Measurements from ENCODE around the gene CLDN18.

Gene CLDN18

DNA sequence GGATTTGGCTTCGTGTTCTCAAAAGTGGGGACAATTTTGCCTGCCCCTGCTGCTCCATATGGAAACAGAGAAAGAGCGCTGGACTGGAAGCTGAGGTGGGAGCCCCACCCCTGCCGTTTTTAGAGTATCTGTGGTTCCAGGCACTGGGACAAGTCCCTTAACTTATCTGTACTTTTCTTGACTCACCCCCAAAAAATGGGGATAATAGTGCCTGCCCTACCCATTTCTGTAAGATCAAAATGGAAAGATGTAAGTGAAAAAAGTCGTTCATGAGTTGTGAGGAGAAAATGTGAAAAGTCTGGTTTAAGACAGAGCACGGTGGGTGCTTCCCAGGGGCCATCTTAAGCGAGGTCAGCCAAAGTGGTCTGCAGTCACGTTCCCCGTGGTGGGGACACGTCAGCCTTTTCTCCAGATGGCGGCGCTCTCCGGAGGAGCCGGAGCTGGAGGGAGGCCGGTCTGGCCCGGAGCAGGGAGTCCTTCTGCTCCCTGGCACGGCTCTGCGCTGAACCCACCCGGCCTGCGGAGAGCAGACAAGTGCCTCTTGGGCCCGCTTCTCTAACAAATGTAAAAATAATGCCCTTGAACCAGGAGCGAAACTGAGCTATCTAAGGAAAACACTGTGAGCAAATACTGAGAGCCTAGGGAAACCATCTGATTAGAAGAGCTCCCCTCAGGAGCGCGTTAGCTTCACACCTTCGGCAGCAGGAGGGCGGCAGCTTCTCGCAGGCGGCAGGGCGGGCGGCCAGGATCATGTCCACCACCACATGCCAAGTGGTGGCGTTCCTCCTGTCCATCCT lies at the start of gene CLDN18:
TSS of gene CLDN18 (plus strand) at position 690 of the 797 bp plus-strand sequence. CDS start at position 751, 61 bp downstream.
- DNase-seq = no peak

DNA sequence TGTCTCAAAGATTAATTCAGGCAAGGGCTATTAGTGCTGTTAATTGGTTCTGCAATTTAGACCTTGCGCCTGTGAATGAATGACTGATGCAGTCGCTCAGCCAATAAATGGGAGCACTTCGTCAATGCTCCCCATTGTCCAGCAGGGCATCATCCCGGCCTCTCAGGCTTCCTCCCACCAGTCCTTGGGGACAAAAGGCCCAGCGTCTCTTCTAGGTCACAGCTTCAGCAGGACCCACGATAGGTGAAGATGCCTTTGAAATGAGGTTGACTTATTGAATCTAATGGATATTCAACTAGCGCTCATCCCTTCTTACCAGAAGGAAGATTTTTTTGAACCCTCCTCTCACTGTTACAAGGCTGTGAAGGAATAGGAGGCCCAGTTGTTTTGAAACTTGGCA lies 47.7 kb upstream of the CLDN18 start:
- DNase-seq = no peak

- no peak for DNase-seq
Measured at GRCh38 chr3:137963463-137963862, 46.5 kb upstream of the CLDN18 start.

GRCh38 chr3:137970914-137971831 lies 38.8 kb upstream of the CLDN18 start:
- peak; percentile 65 for DNase-seq

DNA sequence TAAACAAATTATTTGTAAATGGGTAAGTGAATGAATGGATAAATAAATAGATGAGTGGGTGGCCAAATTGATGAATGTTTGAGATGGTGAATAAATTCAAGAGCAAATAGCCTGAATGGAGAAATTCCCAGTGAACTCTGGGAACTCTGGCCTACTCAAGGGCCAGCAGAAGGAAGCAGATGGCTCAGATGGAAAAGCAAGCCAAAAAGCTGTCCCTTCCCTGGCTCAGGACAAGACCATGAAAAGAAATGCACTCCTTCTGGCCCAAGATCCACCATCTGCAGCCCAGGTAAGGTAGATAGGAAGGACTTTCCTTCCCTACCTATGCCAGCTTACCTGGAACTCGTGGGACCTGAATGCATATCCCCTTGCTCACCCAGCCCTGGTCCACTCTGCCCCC lies 37.6 kb upstream of the CLDN18 start:
- DNase-seq = peak; percentile 34

- DNase-seq = no peak
Measured at GRCh38 chr3:137978328-137978727, 31.6 kb upstream of the CLDN18 start.

DNA sequence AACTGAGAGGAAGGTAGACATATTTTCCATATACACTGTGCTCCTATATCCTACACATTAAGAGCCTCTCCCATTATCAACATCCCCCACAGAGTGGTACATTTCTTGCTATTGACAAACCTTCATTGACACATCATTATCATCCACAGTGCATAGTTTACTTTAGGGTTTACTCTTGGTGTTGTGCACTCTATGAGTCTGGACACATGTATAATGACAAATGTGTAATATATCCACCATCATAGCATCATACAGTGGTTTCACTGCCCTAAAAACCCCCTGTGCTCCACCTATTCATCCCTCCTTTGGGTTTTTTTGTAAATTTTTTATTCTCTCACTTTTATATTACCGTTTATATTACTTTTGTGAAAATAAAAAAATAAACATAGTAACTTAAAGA lies 22.2 kb upstream of the CLDN18 start:
- peak; percentile 50 for DNase-seq

DNA sequence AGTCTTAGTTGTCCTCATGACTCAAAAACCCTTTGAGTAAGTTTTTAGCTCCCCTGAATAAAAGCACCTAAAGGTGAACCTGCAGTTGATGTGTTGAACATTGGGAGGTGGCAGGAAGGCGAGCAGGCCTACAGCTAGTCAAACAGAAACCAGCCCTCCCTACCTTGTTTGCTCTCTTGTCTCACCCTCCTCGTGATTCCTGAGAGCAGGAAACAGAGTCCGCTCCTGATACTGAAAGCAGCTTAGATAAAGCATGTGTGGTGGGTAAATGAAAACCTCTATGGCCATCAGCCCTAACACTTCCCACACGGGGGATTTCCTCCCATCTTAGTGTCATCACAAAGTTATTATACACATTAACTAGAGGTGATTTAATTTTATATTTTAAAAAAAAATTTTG lies 21.8 kb upstream of the CLDN18 start:
- DNase-seq = peak; percentile 79

DNA sequence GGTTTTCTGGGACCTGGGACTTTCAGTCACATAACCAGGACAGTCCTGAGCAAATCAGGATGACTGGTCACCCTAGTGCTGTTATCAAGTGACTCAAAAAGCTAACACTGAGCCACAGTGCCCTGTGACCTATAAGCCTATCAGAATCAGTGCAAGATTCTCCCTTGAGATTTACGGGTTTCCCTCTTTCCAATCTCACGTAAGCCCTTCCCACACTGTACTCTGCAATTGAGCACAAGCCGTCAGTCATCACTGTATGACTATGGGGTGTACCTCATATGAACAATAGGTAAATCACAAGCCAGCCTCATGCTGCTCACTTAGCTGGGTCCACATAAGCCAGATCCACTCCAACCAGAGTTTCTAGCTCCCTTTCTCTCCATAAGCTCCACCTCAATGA lies 21.0 kb upstream of the CLDN18 start:
- DNase-seq = no peak

DNA sequence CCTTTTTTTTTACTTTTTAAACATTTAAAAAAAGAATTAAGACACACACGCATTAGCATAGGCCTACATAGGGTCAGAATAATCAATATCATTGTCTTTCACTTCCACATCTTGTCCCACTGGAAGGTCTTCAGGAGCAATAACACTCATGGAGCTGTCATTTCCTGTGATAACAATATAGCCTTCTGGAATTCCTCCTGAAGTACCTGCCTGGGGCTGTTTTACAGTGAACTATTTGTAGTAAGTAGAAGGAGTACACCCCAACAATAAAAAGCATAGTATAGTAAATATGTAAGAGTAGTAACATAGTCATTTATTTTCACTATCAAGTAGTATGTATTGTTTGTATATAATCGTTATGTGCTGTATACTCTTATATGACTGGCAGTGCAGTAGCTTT lies 19.5 kb upstream of the CLDN18 start:
- DNase-seq = no peak

GRCh38 chr3:137992592-137992991 lies 17.4 kb upstream of the CLDN18 start:
- no peak for DNase-seq

- no peak for DNase-seq
Measured at GRCh38 chr3:137998121-137999042, 11.6 kb upstream of the CLDN18 start.

- no peak for DNase-seq
Measured at GRCh38 chr3:138003069-138003468, 6.9 kb upstream of the CLDN18 start.

DNA sequence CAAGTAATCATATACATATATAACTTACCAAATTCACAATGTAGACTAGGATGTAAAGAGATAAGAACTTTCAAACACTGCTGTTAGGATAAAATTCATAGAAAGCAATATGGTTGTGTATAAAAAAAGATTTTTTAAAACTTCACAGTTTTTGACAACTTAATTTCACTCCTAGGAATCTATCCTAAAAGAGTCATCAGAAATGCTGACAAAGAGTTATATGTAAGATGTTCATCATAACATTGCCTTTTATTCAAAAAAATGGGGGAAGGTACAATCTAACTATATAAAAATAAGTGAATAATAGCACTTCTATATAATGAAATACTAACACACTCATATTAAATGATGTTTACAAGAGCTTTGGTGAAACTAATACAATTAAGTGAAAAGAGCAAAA lies 4.3 kb upstream of the CLDN18 start:
- no peak for DNase-seq

- no peak for DNase-seq
Measured at GRCh38 chr3:138007898-138008297, 2.1 kb upstream of the CLDN18 start.

DNA sequence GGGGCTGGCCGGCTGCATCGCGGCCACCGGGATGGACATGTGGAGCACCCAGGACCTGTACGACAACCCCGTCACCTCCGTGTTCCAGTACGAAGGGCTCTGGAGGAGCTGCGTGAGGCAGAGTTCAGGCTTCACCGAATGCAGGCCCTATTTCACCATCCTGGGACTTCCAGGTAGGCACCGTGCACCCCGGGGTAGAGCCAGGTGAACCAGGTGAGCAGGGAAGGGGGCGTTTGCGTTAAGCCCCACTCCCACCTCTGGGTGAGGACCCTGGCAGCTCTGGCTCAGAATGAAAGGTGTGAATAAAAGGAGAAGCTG lies 267 bp downstream of the CLDN18 start:
- DNase-seq = no peak

GRCh38 chr3:138011722-138012121 lies 1.8 kb downstream of the CLDN18 start:
- no peak for DNase-seq

GRCh38 chr3:138012526-138012925 lies 2.6 kb downstream of the CLDN18 start:
- no peak for DNase-seq

- DNase-seq = no peak
Measured at GRCh38 chr3:138016065-138016464, 6.1 kb downstream of the CLDN18 start.

GRCh38 chr3:138019281-138020069 lies 9.5 kb downstream of the CLDN18 start:
- DNase-seq = no peak

DNA sequence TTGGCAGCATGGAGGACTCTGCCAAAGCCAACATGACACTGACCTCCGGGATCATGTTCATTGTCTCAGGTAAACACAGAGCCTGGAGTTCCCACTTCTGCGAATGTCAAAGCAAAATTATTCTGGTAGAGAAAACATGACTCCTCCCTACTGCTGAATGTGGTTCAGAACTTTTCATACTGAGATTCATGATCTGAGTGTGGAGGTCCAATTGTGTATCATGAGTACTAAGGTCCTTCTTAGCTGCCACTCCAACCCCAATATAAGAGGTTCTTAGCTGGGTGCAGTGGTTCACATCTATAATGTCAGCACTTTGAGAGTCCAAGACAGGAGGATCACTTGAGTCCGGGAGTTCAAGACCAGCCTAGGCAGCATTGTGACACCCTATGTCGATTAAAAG lies 13.8 kb downstream of the CLDN18 start:
- DNase-seq = no peak

- no peak for DNase-seq
Measured at GRCh38 chr3:138025553-138025952, 15.6 kb downstream of the CLDN18 start.

Measured in DMS153 (cell line).